NCI-H526 (cell line): ENCODE results near the gene LRP5.

Source experiments
- DNase-seq, 2 experiments: peaks; one replicate each; lab custom pipeline; 2025; lab: John Stamatoyannopoulos, UW

Gene LRP5

DNA sequence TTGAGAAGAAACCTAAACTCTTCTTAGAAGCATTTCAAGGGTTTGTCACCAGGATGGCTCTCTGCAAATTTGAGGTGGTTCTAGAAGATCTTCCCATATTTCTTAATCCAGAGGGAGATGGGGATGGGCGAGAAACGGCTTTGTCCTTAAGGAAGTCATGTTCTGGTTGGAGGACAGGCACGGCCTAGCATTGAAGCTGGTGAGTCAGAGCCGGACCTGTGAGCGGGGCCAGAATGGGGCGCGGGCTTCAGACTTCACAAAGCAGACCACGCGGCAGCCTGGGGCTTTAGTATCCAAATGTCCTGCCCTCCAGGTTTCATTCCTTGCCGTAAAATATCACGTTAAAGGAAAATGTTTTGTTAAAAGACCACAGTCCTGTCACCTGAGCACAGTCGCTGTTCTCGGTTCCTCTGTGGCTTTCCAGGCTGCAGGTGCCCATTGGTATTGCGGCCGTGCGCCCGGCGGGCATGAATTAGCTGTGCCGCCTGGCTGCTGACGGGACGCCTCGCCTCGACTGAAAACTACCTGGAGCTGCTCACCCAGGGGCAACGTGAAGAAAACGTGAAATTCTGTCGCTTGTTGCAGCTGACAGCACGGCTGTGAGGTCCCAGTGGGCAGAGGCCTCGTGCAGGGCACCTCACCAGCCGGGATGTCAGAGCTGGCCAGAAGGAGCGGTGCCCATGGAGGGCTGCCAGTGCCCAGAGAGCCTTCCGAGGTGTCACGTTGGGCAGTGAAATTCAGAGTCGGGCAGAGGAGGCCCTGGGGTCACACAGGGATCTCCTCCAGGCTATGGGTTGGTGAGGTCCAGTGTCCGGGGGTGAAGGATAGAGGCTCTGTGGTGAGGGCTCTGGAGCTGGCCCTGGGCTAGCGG, 59.0 kb downstream of the LRP5 start:
- DNase-seq, result no peak

DNA sequence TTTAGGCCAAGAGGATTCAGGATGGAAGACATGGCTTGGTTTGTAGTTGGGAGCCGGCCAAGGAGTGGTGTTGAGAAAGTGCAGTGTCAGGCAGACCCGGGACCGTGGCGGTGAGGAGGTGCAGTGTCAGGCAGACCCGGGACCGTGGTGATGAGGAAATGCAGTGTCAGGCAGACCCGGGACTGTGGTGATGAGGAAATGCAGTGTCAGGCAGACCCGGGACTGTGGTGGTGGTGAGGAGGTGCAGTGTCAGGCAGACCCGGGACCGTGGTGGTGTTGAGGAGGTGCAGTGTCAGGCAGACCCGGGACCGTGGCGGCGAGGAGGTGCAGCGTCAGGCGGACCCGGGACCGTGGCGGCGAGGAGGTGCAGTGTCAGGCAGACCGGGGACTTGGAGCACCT, 59.7 kb downstream of the LRP5 start:
- no peak for DNase-seq

DNA sequence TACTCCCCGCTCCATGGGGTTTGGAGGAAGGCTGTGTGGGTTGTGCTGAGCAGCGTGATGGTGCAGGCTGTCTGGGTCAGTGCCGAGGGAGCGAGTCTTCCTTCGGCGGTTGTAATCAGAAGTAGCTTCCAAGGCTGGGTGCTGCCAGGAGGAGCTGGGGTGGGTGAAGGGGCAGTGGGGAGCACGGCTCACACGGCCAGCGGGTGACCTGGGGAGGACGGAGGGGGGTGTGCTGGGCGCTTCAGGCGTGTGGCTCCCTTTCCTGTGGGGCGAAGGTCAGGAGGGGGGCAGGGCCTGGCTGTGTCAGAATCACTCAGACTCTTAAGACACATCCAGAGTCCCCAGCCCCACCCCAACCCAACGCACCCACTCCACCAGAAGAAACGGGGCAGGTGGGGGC, 60.2 kb downstream of the LRP5 start:
- DNase-seq, result no peak

DNA sequence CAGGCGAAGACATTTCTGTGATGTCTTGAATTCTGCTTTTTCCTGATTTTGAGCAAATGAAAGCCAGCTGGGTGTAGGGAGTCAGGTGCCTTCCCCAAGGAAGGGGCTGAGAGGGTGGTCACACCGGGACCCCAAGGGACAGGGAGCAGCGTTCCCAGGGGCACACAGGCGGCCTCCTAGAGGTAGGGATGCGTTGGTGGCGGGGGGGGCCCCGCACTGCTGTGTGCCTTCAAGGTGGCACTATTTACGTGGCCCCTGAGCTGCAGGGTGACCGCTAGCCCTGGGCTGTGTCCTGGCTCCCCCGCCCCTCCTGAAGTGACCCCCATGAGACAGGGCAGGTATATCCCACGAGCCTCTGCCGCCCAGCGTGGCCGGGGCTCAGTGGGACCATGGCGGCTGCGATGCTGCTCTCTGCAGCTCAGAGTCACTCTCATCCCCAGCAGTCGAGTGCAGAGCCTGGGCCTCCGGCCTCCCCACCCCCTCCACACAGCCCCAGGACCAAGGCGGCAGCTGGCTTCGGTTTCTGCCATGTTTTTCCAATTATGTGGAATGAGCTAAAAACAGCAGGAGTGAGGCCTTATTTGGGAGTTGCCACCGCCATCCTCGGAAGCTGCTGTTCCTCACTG, 60.9 kb downstream of the LRP5 start:
- no peak for DNase-seq

DNA sequence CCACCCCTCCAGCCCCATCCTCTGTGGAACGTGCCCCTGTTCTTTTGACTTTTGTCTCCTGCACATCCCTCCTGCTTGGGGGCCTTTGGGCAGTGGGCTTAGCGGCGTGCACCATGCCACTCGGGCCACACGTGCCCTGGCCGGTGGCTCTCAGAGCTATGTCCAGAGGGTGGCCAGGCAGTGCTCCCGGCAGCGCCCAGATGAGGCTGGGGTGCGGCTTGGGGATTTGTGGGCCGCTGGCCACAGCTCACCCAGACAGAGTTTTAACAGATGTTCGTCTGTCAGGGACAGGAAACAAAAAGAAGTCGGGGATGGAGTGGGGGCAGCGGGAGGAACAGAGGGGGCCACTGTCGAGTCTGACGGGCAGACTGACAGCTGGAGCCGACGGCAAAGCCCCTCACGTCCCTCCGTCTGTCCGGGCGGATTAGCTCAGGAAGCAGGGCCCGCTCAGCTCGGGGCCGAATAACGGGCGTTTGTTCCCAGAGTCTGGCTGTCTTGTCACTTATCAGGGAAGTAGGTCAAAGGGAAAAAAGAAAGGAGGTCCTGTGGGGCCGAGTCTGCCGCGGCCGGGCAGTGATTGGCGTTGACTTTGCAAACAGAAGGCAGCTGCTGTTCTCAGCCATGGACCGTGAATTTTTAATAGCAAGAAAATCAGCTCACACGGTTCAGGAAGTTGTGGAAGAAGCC, 61.6 kb downstream of the LRP5 start:
- peak in 1 of 2 experiments; percentile 50 for DNase-seq

DNA sequence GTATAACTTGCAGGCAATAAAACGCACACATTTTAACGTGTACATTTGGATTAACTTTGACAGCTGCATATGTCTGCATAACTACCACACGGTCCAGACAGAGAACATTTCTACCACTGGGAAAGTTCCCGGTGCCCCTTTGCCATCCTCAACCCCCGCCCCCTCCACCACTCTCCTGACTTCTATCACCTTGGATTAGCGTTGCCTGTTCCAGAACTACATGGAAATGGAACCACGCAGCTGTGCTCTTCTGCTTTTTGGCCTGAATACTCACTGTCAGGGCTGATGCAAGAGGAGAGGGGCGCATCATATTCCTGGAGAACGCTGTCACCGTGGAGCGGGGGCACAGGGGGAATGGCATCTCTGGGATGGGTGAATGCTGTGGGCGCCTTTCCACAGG, 62.1 kb downstream of the LRP5 start:
- DNase-seq, result no peak

DNA sequence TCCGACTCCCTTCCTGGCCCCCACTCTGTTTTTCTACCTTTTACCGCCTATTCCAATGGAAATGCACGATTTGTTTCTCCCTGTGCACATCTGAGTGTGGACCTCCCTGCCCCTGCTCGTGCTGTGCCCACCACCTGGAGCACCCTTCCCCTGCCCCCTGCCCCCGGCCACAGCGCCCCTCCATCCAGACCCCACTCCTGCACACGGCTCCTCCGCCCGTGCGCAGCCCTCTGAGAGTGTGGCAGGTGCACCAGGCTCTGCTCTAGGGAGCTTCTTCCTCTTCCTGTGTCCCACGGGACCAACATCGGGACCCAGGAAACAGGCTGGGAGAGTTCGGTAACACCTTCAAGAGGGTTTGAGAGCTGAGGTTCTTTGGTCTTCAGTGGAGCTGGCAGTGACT, 62.9 kb downstream of the LRP5 start:
- peak in 1 of 2 experiments; percentile 36 for DNase-seq

DNA sequence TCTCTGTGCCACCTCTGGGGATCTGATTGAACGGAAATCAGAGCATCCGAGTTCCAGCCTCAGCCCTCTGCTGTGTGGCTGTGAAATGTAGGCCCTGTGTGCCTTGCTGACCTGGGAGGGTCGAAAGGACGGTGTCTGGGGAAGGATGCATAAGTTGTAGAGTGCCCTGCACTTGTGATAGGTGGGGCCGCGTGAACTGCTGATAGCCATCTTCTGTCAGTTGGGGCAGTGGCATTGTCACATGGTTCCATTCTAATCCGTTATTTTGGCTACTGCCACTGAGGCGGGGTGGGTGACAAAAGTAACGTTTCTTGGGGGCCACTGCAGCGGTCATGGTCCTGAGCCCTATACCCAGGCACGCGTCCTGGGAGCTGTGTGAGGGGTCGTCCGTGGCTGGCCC, 63.4 kb downstream of the LRP5 start:
- DNase-seq, result no peak

DNA sequence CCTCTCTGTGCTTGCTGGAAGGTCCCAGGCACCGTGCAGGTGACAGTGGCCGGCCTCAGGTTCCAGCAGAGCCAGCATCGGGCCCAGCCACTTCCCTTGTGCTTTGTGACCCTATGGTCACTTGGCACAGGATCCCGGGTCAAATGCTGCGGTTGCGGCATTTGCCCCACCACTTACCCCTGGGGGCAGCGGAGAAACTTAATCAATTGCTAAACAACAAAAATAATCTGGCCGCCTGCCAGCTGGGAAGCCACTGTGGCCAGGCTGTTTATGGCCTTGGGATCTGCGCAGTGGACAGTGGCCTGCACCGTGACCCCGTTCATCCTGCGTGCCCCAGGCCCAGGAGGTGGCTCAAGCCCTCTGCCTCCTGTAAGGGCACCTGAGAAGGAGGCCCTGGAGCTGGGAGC, 65.0 kb downstream of the LRP5 start:
- no peak for DNase-seq

DNA sequence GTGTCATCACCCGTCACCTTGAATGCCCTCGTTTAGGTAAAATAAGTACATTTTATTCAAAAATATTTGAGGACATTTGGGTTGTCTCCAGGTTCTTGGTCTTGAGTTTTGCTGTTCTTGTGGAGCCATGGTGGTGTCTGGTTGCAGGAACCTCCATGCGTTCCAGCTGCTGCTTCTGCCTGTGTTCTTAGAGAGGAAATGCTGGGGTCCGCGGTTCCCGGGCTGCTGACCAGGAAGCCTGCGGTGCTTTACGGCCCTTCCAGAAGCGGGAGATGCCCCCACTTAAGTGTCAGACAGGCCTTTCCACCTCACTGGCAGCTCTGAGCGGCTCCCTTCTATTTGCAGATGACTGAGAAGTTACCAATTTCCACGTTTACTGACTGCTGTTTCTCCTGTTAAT, 66.8 kb downstream of the LRP5 start:
- peak in 1 of 2 experiments; percentile 49 for DNase-seq

DNA sequence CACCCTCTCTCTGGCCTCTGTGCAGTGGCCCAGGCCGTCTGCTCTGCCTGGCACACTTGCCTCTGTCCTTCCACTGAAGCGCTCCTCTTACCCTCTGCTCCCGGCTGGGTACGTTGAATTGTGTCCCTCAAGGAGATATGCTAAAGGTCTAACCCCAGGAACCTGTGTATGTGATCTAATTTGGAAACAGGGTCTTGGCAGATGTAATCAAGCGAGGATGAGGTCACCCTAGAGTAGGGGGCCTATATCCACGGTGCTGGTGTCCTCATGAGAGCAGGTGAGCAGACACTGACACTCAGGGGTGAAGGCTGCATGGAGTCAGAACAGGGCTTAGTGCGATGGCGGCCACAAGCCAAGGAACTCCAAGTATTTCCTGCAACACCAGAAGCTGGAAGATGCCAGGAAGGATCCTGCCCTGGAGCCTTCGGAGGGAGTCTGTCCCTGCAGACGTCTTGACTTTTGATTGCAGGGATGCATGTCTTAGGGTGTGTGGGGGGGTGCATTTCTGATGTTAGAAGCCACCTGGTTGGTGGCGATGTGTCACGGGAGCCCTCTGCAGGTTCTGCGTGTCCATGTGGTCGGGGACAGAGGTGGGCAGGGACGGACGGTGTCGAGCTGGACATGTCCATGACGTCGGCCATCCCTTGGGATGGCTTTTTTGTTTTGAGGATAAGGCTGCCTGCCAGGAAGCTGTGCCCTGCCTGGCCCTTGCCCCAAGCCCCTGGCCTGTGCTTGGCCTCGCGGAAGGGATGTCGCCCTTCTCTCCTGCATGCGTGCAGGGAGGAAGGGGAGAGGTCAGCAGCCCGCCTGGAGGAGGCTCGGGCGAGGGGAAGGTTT, 68.6 kb downstream of the LRP5 start:
- DNase-seq, result no peak

DNA sequence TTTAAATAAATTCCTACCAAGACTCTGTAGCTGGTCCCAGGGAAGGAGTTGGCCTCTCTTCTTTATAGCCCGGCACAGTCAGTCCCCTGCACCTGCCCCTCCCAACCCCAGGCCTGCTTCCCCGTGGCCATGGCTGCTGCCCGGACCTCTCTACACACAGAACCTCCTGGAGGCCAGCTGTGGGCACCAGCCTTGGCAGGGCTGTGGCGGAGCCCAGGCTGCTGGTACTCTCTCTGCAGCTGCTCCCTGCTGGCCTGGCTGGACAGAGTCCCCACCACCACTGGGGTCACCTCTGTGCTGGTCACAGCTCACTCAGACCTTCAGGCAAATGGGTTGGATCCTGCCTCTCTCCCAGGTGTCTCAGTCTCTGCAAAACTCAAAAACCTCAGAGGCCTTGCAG, 69.3 kb downstream of the LRP5 start:
- DNase-seq, result no peak

DNA sequence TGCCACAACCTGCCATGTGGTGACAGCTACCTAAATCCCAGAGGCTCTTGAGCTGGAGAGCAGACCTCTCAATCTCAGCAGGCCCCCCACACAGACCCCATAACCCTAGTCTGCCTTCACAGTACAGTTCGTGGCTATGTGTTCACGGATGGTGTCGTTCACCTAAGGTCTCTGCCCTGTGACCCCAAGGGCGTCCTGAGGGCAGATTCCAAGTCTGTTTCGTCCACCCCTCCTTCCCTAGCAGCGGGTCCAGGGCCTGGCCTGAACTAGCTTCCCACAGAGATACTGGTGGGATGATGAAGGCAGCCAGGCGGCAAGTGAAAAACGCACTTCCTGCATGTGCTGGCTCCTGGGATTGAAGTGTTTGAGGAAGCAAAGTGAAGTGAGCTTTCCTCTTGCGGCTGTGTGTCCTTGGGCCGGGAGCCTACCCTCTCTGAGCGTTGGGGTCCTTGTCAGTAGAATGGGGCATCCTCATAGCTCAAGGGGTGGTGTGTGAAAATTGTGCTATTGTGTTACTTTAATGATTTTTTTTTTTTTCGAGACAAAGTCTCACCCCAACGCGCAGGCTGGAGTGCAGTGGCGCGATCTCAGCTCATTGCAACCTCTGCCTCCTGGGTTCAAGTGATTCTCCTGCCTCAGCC, 70.1 kb downstream of the LRP5 start:
- DNase-seq, result no peak

DNA sequence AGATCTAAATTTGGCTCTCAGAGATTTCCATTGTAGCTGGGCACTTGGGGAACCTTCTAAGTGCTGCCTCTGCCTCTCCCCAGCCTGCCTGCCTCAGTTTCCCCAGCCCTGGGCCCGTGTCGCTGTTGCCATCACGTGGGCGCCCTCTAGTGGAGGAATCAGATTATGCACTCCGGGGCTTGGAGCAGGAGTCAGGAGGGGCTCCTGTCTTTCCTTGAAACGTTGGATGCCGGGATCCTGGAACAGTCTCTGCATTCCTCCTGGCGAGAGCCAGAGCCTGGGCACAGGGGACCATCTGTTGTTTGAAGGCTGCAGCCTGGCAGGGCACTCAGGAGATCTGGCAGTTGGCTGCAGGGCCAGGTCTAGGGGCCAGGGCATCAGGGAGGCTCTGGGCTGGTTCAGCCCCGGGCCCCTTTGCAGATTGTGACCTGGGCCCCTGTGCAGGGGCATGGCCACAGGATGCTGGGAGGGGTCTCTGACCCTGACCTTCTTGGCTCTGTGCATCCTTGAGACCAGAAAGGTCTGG, 71.6 kb downstream of the LRP5 start:
- peak in 1 of 2 experiments; percentile 65 for DNase-seq

DNA sequence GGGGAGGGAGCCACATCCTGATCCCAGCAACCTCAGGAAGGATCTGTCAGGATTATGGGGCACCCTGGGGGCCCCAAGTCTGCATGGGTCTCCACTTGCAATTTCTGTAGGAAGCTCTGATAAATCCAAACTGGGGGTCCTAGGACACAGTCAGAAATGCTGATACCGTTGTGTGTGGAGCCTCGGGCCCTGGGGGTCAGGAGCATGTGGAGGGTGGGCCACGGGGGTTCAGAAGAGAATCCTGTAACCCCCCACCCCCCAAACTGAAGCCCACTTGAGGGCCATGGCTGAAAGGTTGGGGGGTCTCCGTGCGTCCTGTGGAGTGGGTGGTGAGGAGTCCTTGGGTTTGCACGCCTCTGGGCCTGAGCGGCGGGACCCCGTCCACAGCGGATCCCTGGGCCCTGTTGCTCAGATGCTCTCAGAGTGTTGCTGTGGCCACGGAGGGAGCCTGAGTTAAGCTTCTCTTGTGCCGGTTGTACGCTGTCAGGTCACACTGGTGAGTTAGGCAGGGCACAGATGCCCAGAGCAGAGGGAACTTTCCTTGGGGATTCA, 72.2 kb downstream of the LRP5 start:
- DNase-seq, result no peak

DNA sequence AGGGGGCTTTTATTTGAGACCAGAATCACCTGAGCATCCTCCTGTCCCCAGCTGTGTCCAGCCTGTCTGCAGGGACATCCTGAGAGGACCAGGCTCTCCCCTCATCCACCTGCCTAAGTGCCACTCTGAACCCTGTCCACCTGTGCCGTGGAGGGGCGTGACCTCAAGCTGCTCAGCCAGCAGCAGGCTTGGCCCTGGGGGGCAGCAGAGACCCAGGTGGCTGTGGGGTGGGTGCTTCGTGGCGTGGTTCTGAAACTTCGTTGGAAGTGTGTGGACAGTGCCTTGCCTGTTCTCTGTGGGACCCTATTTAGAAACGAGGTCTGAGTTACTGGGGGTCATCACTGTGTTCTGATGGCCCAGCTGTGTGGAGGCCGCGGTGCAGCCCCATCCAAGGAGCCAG, 72.7 kb downstream of the LRP5 start:
- DNase-seq, result no peak

DNA sequence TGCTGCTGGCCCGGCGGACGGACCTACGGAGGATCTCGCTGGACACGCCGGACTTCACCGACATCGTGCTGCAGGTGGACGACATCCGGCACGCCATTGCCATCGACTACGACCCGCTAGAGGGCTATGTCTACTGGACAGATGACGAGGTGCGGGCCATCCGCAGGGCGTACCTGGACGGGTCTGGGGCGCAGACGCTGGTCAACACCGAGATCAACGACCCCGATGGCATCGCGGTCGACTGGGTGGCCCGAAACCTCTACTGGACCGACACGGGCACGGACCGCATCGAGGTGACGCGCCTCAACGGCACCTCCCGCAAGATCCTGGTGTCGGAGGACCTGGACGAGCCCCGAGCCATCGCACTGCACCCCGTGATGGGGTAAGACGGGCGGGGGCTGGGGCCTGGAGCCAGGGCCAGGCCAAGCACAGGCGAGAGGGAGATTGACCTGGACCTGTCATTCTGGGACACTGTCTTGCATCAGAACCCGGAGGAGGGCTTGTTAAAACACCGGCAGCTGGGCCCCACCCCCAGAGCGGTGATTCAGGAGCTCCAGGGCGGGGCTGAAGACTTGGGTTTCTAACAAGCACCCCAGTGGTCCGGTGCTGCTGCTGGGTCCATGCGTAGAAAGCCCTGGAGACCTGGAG, 74.1 kb downstream of the LRP5 start:
- no peak for DNase-seq

DNA sequence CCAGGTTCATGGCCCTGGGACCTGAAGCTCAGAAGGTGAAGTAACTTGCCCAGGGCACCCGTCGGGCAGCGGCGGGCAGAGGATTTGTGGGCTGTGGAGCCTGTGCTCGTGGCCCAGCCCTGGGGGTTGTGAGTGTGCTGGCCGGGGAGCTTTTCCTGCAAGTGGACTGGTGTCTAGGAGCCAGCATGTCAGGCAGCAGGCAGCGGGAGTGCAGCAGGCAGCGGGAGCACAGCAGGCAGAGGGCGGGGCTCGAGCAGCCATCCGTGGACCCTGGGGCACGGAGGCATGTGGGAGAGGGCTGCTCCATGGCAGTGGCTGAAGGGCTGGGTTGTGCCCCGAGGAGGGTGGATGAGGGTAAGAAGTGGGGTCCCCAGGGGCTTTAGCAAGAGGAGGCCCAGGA, 75.4 kb downstream of the LRP5 start:
- no peak for DNase-seq

DNA sequence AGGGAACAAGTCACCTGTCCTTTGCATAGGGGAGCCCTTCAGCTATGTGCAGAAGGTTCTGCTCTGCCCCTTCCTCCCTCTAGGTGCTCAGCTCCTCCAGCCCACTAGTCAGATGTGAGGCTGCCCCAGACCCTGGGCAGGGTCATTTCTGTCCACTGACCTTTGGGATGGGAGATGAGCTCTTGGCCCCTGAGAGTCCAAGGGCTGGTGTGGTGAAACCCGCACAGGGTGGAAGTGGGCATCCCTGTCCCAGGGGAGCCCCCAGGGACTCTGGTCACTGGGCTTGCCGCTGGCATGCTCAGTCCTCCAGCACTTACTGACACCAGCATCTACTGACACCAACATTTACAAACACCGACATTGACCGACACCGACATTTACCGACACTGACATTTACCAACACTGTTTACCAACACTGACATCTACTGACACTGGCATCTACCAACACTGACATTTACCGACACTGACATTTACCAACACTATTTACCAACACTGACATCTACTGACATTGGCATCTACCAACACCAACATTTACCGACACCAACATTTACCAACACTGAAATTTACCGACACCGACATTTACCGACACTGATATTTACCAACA, 76.3 kb downstream of the LRP5 start:
- DNase-seq, result no peak

DNA sequence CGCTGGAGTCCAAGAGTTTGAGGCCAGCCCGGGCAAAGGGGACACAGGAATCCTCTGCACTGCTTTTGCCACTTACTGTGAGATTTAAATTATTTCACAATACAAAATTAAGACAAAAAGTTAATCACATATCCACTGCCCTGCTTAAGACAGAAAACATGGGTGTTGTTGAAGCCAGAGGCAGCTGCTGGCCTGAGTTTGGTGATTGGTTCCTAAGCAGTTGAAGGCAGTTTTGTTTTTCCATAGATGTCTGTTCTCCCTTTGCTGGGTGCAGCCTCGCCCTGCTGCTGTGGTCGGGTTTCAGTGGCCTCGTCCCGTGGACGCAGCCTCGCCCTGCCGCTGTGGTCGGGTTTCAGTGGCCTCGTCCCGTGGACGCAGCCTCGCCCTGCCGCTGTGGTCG, 77.9 kb downstream of the LRP5 start:
- DNase-seq, result no peak
